Stromal cell of bone marrow (primary cell): ENCODE data around the gene ITPKB.
"Not testable (repeated sequence)": the region's sequence is repeated elsewhere in the genome, so short reads cannot be mapped to it uniquely, and the experiment has no call there.

Source experiments
- DNase-seq: peaks from one replicate; pipeline ENCODE4 v3.0.0-alpha.2; 2012; ENCODE audit warnings: low read depth

Gene ITPKB

GRCh38 chr1:226730836-226731235 is 8.2 kb downstream of the ITPKB start:
- DNase-seq: no peak

GRCh38 chr1:226730071-226730470 is 9.0 kb downstream of the ITPKB start:
- no peak for DNase-seq

GRCh38 chr1:226728448-226728847 is 10.6 kb downstream of the ITPKB start:
- no peak for DNase-seq

- DNase-seq: no peak
Measured at GRCh38 chr1:226725897-226726267, 13.2 kb downstream of the ITPKB start.

- peak; percentile 59 for DNase-seq
Measured at GRCh38 chr1:226723657-226724532, 15.2 kb downstream of the ITPKB start.

- no peak for DNase-seq
Measured at GRCh38 chr1:226722901-226723656, 16.0 kb downstream of the ITPKB start.

- DNase-seq: no peak
Measured at GRCh38 chr1:226722240-226722900, 16.7 kb downstream of the ITPKB start.

- not testable (repeated sequence) for DNase-seq
Measured at GRCh38 chr1:226720574-226720973, 18.5 kb downstream of the ITPKB start.

GRCh38 chr1:226719596-226720387 is 19.3 kb downstream of the ITPKB start:
- no peak for DNase-seq

- no peak for DNase-seq
Measured at GRCh38 chr1:226717256-226717909, 21.7 kb downstream of the ITPKB start.

GRCh38 chr1:226716577-226716976 is 22.5 kb downstream of the ITPKB start:
- DNase-seq: no peak

GRCh38 chr1:226714148-226714547 is 24.9 kb downstream of the ITPKB start:
- no peak for DNase-seq

GRCh38 chr1:226712742-226713419 is 26.2 kb downstream of the ITPKB start:
- DNase-seq: no peak

- no peak for DNase-seq
Measured at GRCh38 chr1:226711976-226712741, 26.9 kb downstream of the ITPKB start.

GRCh38 chr1:226710501-226710900 is 28.6 kb downstream of the ITPKB start:
- DNase-seq: no peak

GRCh38 chr1:226709953-226710352 is 29.1 kb downstream of the ITPKB start:
- no peak for DNase-seq

GRCh38 chr1:226708967-226709396 is 30.1 kb downstream of the ITPKB start:
- DNase-seq: no peak

- peak; percentile 58 for DNase-seq
Measured at GRCh38 chr1:226708342-226708780, 30.7 kb downstream of the ITPKB start.

- DNase-seq: no peak
Measured at GRCh38 chr1:226706684-226707083, 32.4 kb downstream of the ITPKB start.
